22Rv1 (cell line): ENCODE results near the gene FAM131A.
A peak's percentile ranks its signal among the peaks of the same experiment; 100 is the strongest.

Source experiments
- H3K27ac ChIP-seq: fragments of 450-650 bp; 2 replicates; pipeline ENCODE4 v1.5.1; 2017
- CTCF ChIP-seq: fragments of 450-650 bp; IDR thresholded peaks from 2 replicates; pipeline ENCODE4 v1.5.1; 2017; ENCODE audit warnings: mild to moderate bottlenecking
- ZFX ChIP-seq: fragments of 450-650 bp; IDR thresholded peaks from 2 replicates; pipeline ENCODE4 v1.6.1; 2017; ENCODE audit warnings: antibody characterized with exemption, borderline replicate concordance

The FAM131A gene

GRCh38 chr3:184348057-184348382 is 10.6 kb downstream of the FAM131A start:
- peak overlapping the region; percentile 75 for H3K27ac ChIP-seq
- TF ChIP-seq CTCF (no peak), ZFX (no peak)

GRCh38 chr3:184349563-184350470 is 12.4 kb downstream of the FAM131A start:
- H3K27ac ChIP-seq, result no peak overlapping the region
- no peak for TF ChIP-seq ZFX
- TF ChIP-seq CTCF, result no peak

- TF ChIP-seq ZFX (no peak), CTCF (no peak)
- H3K27ac ChIP-seq, result no peak overlapping the region
These were observed 13.2 kb downstream of the FAM131A start for GRCh38 chr3:184350618-184351017.

- no peak for TF ChIP-seq CTCF
- TF ChIP-seq ZFX, result no peak
- H3K27ac ChIP-seq, result peak overlapping the region; percentile 53
These were observed 14.2 kb downstream of the FAM131A start for GRCh38 chr3:184351511-184352148.

GRCh38 chr3:184352149-184352785 is 14.9 kb downstream of the FAM131A start:
- TF ChIP-seq CTCF (no peak), ZFX (no peak)
- H3K27ac ChIP-seq, result peak overlapping the region; percentile 53

GRCh38 chr3:184352897-184353545 is 15.6 kb downstream of the FAM131A start:
- H3K27ac ChIP-seq, result peak overlapping the region; percentile 53; the same call in 1 of the 2 replicates
- TF ChIP-seq ZFX (no peak), CTCF (no peak)
